K562 (cell line): Measurements from ENCODE around the gene LMBR1L. TPM values are rescaled to one million over a fixed set of nuclear protein-coding genes. Genes with fewer than 3 reads are reported as not detected.

Experiments
- ATF7 ChIP-seq: fragments of 450-650 bp; IDR thresholded peaks from 2 replicates; pipeline ENCODE4 v1.7.1; 2014; ENCODE audit warnings: mild to moderate bottlenecking, moderate library complexity
- BRF1 ChIP-seq: IDR thresholded peaks from 3 replicates; pipeline ENCODE4 v1.6.1; 2011; ENCODE audit warnings: borderline replicate concordance, mild to moderate bottlenecking; ENCODE audit not compliant: insufficient read length; ENCODE audit errors: extremely low read depth
- CC2D1A ChIP-seq: fragments of 450-650 bp; IDR thresholded peaks from 2 replicates; pipeline ENCODE4 v1.6.1; 2017; ENCODE audit warnings: mild to moderate bottlenecking
- CEBPG ChIP-seq, 3 experiments: fragments of 200-800 bp in 1 of 3; sonication (Bioruptor generic) in 1 of 3; sonication (generic) in 1 of 3; formaldehyde crosslinking in 1 of 3; IDR thresholded peaks in 2 of 3; conservative IDR thresholded peaks in 1 of 3; 2 replicates each; pipeline versions ENCODE4 v1.6.1 to v1.8.0; 2016 to 2022; ENCODE audit warnings: missing compliant biosample characterization in 2 of 3, missing genetic modification characterization in 2 of 3, mild to moderate bottlenecking in 1 of 3, missing genetic modification reagents in 1 of 3
- EP300 ChIP-seq: IDR thresholded peaks from 2 replicates; pipeline ENCODE4 v1.6.1; 2012; ENCODE audit warnings: low read length, improper control_type of control experiment
- ESRRA ChIP-seq: fragments of 450-650 bp; IDR thresholded peaks from 2 replicates; pipeline ENCODE4 v1.6.1; 2014; ENCODE audit warnings: low read depth, mild to moderate bottlenecking, moderate library complexity, borderline replicate concordance
- KDM2B ChIP-seq: fragments of 250-450 bp; sonication (Bioruptor Pico); IDR thresholded peaks from 2 replicates; pipeline ENCODE4 v1.8.0; 2021; ENCODE audit warnings: mild to moderate bottlenecking, moderate library complexity
- LARP7 ChIP-seq: fragments of 450-650 bp; IDR thresholded peaks from 2 replicates; pipeline ENCODE4 v1.6.1; 2016
- LCOR ChIP-seq: sonication (generic); formaldehyde crosslinking; IDR thresholded peaks from 2 replicates; pipeline ENCODE4 v1.8.0; 2022; ENCODE audit warnings: mild to moderate bottlenecking, missing genetic modification reagents
- MBD2 ChIP-seq: sonication (generic); IDR thresholded peaks from 2 replicates; pipeline ENCODE4 v1.6.1; 2016; ENCODE audit warnings: low read depth, borderline replicate concordance
- MCM7 ChIP-seq, 2 experiments: fragments of 450-650 bp; IDR thresholded peaks; 2 replicates each; pipeline ENCODE4 v1.6.1; 2016 to 2018
- MTF1 ChIP-seq: fragments of 250-450 bp; sonication (Bioruptor Pico); IDR thresholded peaks from 2 replicates; pipeline ENCODE4 v1.9.0; 2021; ENCODE audit warnings: moderate library complexity, mild to moderate bottlenecking, inconsistent platforms, borderline replicate concordance
- MYNN ChIP-seq, 2 experiments: sonication (generic); formaldehyde crosslinking in 1 of 2; IDR thresholded peaks; 2 replicates each; pipeline versions ENCODE4 v1.5.0 to v1.6.1; 2016 to 2020; ENCODE audit warnings: antibody characterized with exemption in 1 of 2, missing genetic modification reagents in 1 of 2
- NFXL1 ChIP-seq: fragments of 450-650 bp; formaldehyde crosslinking; IDR thresholded peaks from 2 replicates; pipeline ENCODE4 v1.4.0; 2021; ENCODE audit warnings: mild to moderate bottlenecking
- RBM15 ChIP-seq: fragments of 200-400 bp; formaldehyde crosslinking; IDR thresholded peaks from 2 replicates; pipeline ENCODE4 v1.6.1; 2018; ENCODE audit warnings: mild to moderate bottlenecking, low read length, moderate library complexity; ENCODE audit not compliant: insufficient read depth
- RHOXF2B ChIP-seq: fragments of 250-450 bp; sonication (Bioruptor Pico); conservative IDR thresholded peaks from 2 replicates; pipeline ENCODE4 v1.5.1; 2021
- SAP30 ChIP-seq: fragments of 200-600 bp; sonication (generic); IDR thresholded peaks from 2 replicates; pipeline ENCODE4 v1.6.1; 2012; ENCODE audit warnings: borderline replicate concordance, low read depth, mild to moderate bottlenecking, moderate library complexity, low read length, control low read depth, inconsistent platforms; ENCODE audit not compliant: insufficient read depth, poor library complexity, severe bottlenecking
- SMAD2 ChIP-seq: fragments of 150-350 bp; IDR thresholded peaks from 2 replicates; pipeline ENCODE4 v1.6.1; 2014; ENCODE audit warnings: low read depth, mild to moderate bottlenecking, low read length
- SMAD4 ChIP-seq: fragments of 250-450 bp; sonication (Bioruptor Pico); conservative IDR thresholded peaks from 2 replicates; pipeline ENCODE4 v1.8.0; 2021; ENCODE audit warnings: inconsistent platforms, mild to moderate bottlenecking, moderate library complexity
- ZNF134 ChIP-seq: fragments of 250-450 bp; sonication (Bioruptor Pico); conservative IDR thresholded peaks from 2 replicates; pipeline ENCODE4 v1.4.0; 2020
- ZNF347 ChIP-seq: fragments of 450-650 bp; formaldehyde crosslinking; IDR thresholded peaks from 2 replicates; pipeline ENCODE4 v1.4.0; 2020; ENCODE audit warnings: low read depth, mild to moderate bottlenecking, moderate library complexity
- ZNF507 ChIP-seq: conservative IDR thresholded peaks from 2 replicates; pipeline ENCODE4 v1.6.1; 2017; ENCODE audit warnings: missing genetic modification characterization, missing compliant biosample characterization
- ZNF586 ChIP-seq: fragments of 450-650 bp; formaldehyde crosslinking; conservative IDR thresholded peaks from 2 replicates; pipeline ENCODE4 v1.4.0; 2020; ENCODE audit warnings: mild to moderate bottlenecking, moderate library complexity
- ZNF668 ChIP-seq: fragments of 250-450 bp; sonication (Bioruptor Pico); IDR thresholded peaks from 2 replicates; pipeline ENCODE4 v1.8.0; 2022; ENCODE audit warnings: mild to moderate bottlenecking, inconsistent platforms
- ZNF695 ChIP-seq: fragments of 450-650 bp; formaldehyde crosslinking; IDR thresholded peaks from 2 replicates; pipeline ENCODE4 v1.4.0; 2020; ENCODE audit warnings: mild to moderate bottlenecking, moderate library complexity
- polyA plus RNA-seq, 8 experiments: library from polyadenylated mRNA; depleted of rRNA in 4 of 8; stranded (reverse) in 5 of 8; unstranded in 3 of 8; fragments of >200 nt; fragmentation: Nextera tagmentation in 2 of 8; fragmentation: Illumina TruSeq in 1 of 8; extraction: Ambion mirVana in 2 of 8; extraction: Trizol in 1 of 8; gene quantifications; 2 replicates each; pipeline versions ENCODE4 v1.2.1 to v1.2.3, GENCODE V29; 2011 to 2014; ENCODE audit warnings: inconsistent platforms in 1 of 8, missing spikeins in 1 of 8
- total RNA-seq, 7 experiments: library from RNA; depleted of rRNA in 6 of 7; stranded (reverse); fragments of >200 nt in 6 of 7; fragmentation: Illumina TruSeq in 2 of 7; extraction: Trizol in 2 of 7; gene quantifications; 2 replicates each; pipeline versions ENCODE4 v1.2.1 to v1.2.3, GENCODE V29; 2011 to 2021; ENCODE audit warnings: low replicate concordance in 1 of 7
- TF ChIP-seq, protein P1 (sequence below): fragments of 250-450 bp; sonication (Bioruptor Pico); IDR thresholded peaks from 2 replicates; pipeline ENCODE4 v1.9.0; 2021; ENCODE audit warnings: mild to moderate bottlenecking, inconsistent platforms
- TF ChIP-seq, protein P2 (sequence below): sonication (generic); formaldehyde crosslinking; IDR thresholded peaks from 2 replicates; pipeline ENCODE4 v1.5.0; 2020; ENCODE audit warnings: missing genetic modification reagents

LMBR1L gene
- total and polyA plus RNA-seq, 9 of the 15 experiments (the other 6 are each of a cell fraction or from before 2014, with no cell fraction given), result 2.5 to 57.0 (median 31.1) TPM

DNA sequence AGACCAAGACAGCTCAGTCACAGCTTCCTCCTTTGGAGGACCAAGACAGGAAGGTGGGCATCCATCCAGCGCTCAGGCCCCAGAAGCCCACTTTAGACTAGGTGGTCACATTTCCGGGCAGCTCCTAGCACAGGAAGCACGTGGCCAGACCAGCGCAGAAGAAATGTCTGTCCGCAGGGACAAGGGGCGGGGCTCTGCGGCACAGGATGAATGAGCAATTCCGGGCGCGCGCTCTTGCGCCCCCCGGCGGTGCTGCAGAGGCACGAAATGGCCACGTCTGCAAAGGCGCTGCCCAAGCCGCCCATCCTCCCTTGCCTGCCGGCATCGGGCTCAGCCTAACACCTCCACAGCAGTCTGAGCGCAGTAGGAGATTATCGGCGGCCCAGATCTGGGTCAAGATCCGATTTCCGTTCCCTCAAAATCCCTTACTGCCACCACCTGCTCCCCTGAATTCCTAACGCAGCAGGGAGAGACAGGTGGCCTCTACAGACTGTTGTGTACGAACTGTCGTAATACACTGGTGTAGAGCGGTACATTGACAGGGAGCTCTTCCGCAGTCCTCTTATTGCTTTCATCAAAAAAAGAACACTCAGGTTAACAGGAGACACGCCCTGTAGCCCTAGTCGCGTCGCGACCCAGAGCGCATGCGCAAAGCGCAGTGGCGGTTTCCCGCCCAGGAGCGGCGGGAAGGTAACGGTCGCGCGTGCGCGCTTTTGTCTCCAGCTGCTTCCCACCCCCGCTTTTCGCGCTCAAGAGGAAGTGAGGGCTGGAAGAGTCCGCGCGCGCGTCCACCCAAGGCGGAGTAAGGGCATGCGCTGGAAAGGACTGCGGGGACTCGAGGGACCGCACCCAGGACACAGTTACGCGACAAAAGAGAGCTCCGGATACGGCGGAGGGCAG lies 19.8 kb upstream of the LMBR1L start (continued):
- TF ChIP-seq ZNF507 (tag), result no peak
- TF ChIP-seq KDM2B (CRISPR knock-in tag), result no peak
- TF ChIP-seq BRF1, result no peak
- peak in 1 of 2 experiments; percentile 8; a peak in 1 of 4 replicates for TF ChIP-seq MCM7 (IDR thresholded peaks at IDR 0.05)
- TF ChIP-seq MBD2, result no peak
- peak; percentile 94 for TF ChIP-seq SAP30
- TF ChIP-seq ZNF134 (CRISPR knock-in tag), result no peak
- peak; percentile 76 for TF ChIP-seq ATF7
- TF ChIP-seq, protein P1, sequence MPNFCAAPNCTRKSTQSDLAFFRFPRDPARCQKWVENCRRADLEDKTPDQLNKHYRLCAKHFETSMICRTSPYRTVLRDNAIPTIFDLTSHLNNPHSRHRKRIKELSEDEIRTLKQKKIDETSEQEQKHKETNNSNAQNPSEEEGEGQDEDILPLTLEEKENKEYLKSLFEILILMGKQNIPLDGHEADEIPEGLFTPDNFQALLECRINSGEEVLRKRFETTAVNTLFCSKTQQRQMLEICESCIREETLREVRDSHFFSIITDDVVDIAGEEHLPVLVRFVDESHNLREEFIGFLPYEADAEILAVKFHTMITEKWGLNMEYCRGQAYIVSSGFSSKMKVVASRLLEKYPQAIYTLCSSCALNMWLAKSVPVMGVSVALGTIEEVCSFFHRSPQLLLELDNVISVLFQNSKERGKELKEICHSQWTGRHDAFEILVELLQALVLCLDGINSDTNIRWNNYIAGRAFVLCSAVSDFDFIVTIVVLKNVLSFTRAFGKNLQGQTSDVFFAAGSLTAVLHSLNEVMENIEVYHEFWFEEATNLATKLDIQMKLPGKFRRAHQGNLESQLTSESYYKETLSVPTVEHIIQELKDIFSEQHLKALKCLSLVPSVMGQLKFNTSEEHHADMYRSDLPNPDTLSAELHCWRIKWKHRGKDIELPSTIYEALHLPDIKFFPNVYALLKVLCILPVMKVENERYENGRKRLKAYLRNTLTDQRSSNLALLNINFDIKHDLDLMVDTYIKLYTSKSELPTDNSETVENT (CRISPR knock-in tag), result no peak
- TF ChIP-seq MYNN (IDR thresholded peaks at IDR 0.05), result peak; percentile 67; the same call in 1 of the 2 replicates
- TF ChIP-seq MYNN (CRISPR knock-in tag; IDR thresholded peaks at IDR 0.05), result no peak
- peak; percentile 90 for TF ChIP-seq LCOR (CRISPR knock-in tag)
- peak; percentile 62; the same call in 1 of the 2 replicates for TF ChIP-seq EP300
- no peak for TF ChIP-seq RHOXF2B (CRISPR knock-in tag)
- peak; percentile 48 for TF ChIP-seq ESRRA
- peak; percentile 39; the same call in 1 of the 2 replicates for TF ChIP-seq CC2D1A
- TF ChIP-seq NFXL1 (CRISPR knock-in tag), result no peak
- TF ChIP-seq MTF1 (CRISPR knock-in tag), result no peak
- peak; percentile 81 for TF ChIP-seq SMAD4 (CRISPR knock-in tag)
- peak; percentile 91; the same call in 1 of the 2 replicates for TF ChIP-seq RBM15
- TF ChIP-seq CEBPG (CRISPR knock-in tag; IDR thresholded peaks at IDR 0.05), result peak; percentile 46; the same call in 1 of the 2 replicates
- TF ChIP-seq CEBPG (tag; conservative IDR thresholded peaks at IDR 0.05 in 1 of 2, IDR thresholded peaks at IDR 0.05 in 1 of 2), result no peak
- TF ChIP-seq ZNF695 (CRISPR knock-in tag), result no peak
- no peak for TF ChIP-seq SMAD2
- TF ChIP-seq ZNF586, result no peak
- TF ChIP-seq, protein P2, sequence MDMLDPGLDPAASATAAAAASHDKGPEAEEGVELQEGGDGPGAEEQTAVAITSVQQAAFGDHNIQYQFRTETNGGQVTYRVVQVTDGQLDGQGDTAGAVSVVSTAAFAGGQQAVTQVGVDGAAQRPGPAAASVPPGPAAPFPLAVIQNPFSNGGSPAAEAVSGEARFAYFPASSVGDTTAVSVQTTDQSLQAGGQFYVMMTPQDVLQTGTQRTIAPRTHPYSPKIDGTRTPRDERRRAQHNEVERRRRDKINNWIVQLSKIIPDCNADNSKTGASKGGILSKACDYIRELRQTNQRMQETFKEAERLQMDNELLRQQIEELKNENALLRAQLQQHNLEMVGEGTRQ (CRISPR knock-in tag), result peak; percentile 83
- no peak for TF ChIP-seq ZNF347 (CRISPR knock-in tag)
- no peak for TF ChIP-seq ZNF668
- peak; percentile 68; the same call in 1 of the 2 replicates for TF ChIP-seq LARP7
